ENCODE data around the gene FMO3.

The FMO3 gene

DNA sequence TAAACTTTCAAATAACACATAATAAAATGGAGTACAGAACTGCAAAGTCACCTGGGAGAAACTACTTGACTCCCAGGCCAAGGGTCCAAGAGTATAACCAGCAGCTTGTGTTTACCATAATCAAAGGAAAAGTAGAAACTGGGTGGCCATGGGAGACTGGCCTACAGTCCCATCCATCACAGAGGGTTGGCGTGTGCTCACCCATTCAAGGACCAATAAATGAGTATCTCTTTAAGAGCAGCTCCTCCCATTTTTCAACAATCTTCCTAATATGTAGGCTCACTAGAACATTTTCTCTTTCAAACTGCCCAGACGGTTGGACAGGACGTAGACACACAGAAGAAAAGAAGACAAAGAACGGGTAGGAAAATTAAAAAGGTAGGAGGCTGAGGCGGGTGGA lies at the start of gene FMO3:
FMO3 (plus strand) TSS at position 302 of the 400 bp plus-strand sequence. CDS start 1,754 bp downstream, outside the sequence.
- no peaks in the 10 kb centered on the region for H3K27me3 ChIP-seq
- H3K9ac ChIP-seq, result no peak within 1 kb of the TSS
- H3K4me3 ChIP-seq, result no peak within 1 kb of the TSS
- H3K9me3 ChIP-seq (replicated peaks in 1 of 11), result no peaks in the 10 kb centered on the region
- H3K4me1 ChIP-seq, result no peaks in the 10 kb centered on the region
- no peaks in the 10 kb centered on the region for H3K36me3 ChIP-seq
- no peaks in the 10 kb centered on the region for H4K20me1 ChIP-seq
- no peak within 1 kb of the TSS for H3K4me2 ChIP-seq
- no peak within 1 kb of the TSS for H3K27ac ChIP-seq
- TF ChIP-seq Cebpa-rat (IDR thresholded peaks at IDR 0.05), result no peak

DNA sequence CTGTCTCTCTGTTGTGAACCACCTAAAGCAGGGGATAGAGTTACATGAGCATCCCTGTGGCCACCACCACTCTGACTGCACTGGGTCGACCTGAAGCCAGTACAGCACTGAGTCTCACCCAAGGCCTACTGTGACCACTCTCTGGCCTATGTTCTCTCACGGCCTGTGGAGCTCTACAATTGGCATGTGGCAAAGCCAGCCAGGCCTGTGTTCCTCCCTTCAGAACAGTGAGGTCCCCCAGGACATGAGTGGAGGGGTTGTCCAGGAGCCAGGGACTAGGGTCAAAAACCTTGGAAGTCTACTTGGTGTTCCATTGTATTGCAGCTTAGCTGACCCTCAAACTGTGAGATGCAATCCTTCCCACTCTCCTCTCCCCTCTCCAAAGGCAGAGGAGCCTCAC lies 42.7 kb upstream of the FMO3 start:
- Histone ChIP-seq H3K4me3 (no peak overlapping the region), H3K4me1 (no peaks in the 10 kb centered on the region), H3K9ac (no peak overlapping the region), H3K9me3 (replicated peaks in 1 of 11) (peaks cover 9 to 34% (median 21%) of the 10 kb centered on the region in 11 experiments; a peak in 20 of 22 replicates), H3K27me3 (no peaks in the 10 kb centered on the region), H4K20me1 (no peaks in the 10 kb centered on the region), H3K4me2 (no peak overlapping the region), H3K27ac (no peak overlapping the region), H3K36me3 (no peaks in the 10 kb centered on the region)
- no peak for TF ChIP-seq Cebpa-rat (IDR thresholded peaks at IDR 0.05)

DNA sequence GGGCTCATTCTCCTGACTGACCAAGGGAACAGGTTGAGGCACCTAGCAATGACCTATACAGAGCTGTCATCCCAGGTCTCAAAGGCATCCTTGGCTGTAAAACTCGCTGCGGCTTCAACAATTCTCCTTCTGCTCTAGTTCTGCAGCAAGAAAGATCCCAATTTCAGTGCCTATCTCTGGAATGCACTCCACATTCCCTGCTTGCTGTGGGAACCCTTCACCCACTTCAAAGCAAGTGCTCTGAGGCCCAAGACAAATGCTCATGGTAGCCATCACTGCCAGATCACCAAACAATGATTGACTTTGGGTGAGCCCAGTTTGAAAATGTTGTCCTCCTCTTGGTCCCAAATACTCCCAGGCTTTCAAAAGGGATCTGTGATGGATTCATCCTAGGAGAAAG lies 37.7 kb upstream of the FMO3 start:
- Histone ChIP-seq H3K36me3 (no peaks in the 10 kb centered on the region), H4K20me1 (no peaks in the 10 kb centered on the region), H3K4me3 (no peak overlapping the region), H3K27ac (no peak overlapping the region), H3K27me3 (no peaks in the 10 kb centered on the region), H3K9me3 (replicated peaks in 1 of 11) (peaks cover 0 to 15% (median 7%) of the 10 kb centered on the region in 11 experiments; a peak in 11 of 22 replicates), H3K9ac (no peak overlapping the region), H3K4me2 (no peak overlapping the region), H3K4me1 (peaks cover 0 to 7% (median 0%) of the 10 kb centered on the region in 10 experiments; a peak in 1 of 20 replicates)
- TF ChIP-seq Cebpa-rat (IDR thresholded peaks at IDR 0.05), result no peak

DNA sequence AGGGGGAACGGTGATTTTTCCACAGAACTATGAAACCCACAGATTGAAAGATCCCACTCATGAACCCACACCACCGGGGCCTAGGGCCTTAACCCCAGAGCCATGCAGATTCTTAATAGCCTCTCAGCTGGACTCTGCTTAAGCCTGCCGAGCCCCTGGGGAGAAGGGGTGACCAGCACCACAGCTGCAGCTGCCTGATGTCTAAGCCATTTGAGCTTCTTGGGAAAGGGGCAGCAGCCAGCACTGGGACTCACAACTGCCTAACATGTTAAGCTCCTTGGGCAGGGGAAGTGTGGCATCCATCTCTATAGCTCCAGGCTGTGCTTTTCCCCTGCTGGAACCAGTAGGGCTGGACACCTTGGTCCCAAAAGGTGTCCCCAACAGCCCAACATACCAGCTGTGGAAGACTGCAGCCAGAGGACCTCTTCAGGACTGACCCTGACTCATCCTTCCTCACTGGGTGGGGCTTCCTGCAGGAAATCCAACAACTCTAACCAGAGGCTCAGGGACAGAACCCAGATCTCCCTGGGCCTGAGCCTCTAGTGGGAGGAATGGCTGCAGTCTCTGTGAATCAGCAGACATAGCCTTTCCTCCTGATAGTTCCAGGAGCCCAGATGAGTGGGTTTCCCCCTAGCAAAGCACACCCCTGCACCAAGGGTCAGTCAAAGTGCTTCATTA lies 34.6 kb upstream of the FMO3 start:
- Histone ChIP-seq H3K4me3 (no peak overlapping the region), H3K27me3 (no peaks in the 10 kb centered on the region), H3K9ac (no peak overlapping the region), H4K20me1 (no peaks in the 10 kb centered on the region), H3K36me3 (no peaks in the 10 kb centered on the region), H3K9me3 (replicated peaks in 1 of 11) (peaks cover 0 to 5% (median 0%) of the 10 kb centered on the region in 11 experiments; a peak in 2 of 22 replicates), H3K4me2 (peak overlapping the region in 2 of 11 experiments; percentile 4 to 18; a peak in 3 of 22 replicates), H3K4me1 (peaks cover 0 to 7% (median 0%) of the 10 kb centered on the region in 10 experiments; a peak in 1 of 20 replicates), H3K27ac (no peak overlapping the region)
- no peak for TF ChIP-seq Cebpa-rat (IDR thresholded peaks at IDR 0.05)

DNA sequence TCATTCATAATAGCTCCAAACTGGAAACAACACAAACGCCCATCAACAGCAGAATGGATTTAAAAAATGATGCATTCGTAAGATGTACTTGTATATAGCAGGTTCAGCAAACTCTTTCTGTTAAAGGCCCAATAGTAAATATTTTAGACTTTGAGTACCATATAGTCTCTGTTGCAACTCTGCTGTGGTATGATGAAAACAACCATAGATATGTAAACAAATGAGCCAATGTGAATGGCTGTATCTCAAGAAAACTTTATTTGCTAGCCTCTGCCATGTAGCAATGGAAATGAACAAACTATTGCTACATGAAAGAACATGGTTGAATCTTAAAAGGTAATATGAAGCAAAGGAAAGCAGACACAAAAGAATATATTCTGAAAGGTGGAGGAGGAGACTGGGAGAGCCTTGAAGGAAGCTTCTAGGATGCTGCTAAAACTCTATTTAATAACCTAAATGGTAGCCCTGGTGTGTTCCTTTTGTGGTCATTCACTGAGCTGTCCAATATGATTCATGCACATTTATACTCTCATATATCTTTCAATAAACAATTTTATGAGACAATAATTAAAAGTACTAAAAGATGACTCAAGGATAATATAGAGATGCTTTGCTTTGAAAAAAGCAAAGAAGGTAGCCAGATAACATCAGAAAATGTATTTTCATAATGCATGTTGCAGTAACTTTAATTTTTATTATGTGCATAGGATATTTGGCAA lies 29.1 kb upstream of the FMO3 start:
- Histone ChIP-seq H3K4me3 (no peak overlapping the region), H3K4me1 (peaks cover 0 to under 1% (median 0%) of the 10 kb centered on the region in 10 experiments; a peak in 1 of 20 replicates), H3K27me3 (no peaks in the 10 kb centered on the region), H3K36me3 (no peaks in the 10 kb centered on the region), H3K27ac (no peak overlapping the region), H4K20me1 (no peaks in the 10 kb centered on the region), H3K4me2 (no peak overlapping the region), H3K9me3 (replicated peaks in 1 of 11) (0 out of 22 replicates have a peak, but pooled peaks cover 0 to under 1% (median 0%) of the 10 kb centered on the region in 11 experiments), H3K9ac (no peak overlapping the region)
- TF ChIP-seq Cebpa-rat (IDR thresholded peaks at IDR 0.05), result no peak

DNA sequence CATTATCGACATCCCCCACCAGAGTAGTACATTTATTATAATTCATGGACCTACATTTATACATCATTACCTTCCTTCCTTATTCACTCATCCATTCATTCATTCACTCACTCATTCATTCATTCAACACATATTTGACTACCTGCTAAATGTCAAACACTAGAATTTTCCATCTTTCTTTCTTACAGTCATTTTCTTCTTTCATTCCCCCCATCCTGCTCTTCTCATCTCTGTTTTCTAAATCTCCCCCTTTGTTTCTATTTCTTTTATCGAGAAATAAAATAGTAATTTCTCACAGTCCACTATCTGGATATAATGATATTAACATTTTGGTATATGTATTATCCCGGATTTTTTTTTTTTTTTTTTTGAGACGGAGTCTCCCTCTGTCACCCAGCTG lies 27.8 kb upstream of the FMO3 start:
- no peak overlapping the region for H3K27ac ChIP-seq
- no peak overlapping the region for H3K9ac ChIP-seq
- H3K9me3 ChIP-seq (replicated peaks in 1 of 11), result no peaks in the 10 kb centered on the region
- H3K36me3 ChIP-seq, result no peaks in the 10 kb centered on the region
- no peaks in the 10 kb centered on the region for H4K20me1 ChIP-seq
- TF ChIP-seq Cebpa-rat (IDR thresholded peaks at IDR 0.05), result no peak
- no peaks in the 10 kb centered on the region for H3K4me1 ChIP-seq
- no peak overlapping the region for H3K4me2 ChIP-seq
- no peak overlapping the region for H3K4me3 ChIP-seq
- H3K27me3 ChIP-seq, result no peaks in the 10 kb centered on the region

DNA sequence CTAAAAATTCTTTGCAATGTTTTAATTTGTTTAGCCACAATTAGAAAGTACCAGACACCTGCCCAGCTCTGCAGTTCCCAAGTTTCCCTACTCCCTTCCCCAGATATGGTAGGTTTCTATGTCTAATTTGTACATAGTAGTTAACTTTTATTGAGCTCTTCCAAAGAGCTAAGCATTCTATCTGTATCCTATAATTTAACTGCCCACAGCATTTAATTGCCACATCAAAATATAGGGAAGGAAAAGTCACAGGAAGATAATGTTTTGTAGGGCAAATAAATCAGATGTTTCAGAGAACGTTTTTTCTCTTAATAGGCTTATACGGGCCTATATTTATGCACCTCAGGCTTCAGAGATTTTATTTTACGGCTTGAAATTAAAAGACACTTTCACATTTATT lies 15.7 kb upstream of the FMO3 start:
- H3K36me3 ChIP-seq, result no peaks in the 10 kb centered on the region
- H3K4me2 ChIP-seq, result no peak overlapping the region
- no peak overlapping the region for H3K4me3 ChIP-seq
- no peaks in the 10 kb centered on the region for H3K27me3 ChIP-seq
- no peaks in the 10 kb centered on the region for H3K4me1 ChIP-seq
- H3K27ac ChIP-seq, result no peak overlapping the region
- no peaks in the 10 kb centered on the region for H4K20me1 ChIP-seq
- no peak overlapping the region for H3K9ac ChIP-seq
- no peaks in the 10 kb centered on the region; a peak in 1 of 22 replicates for H3K9me3 ChIP-seq (replicated peaks in 1 of 11)
- no peak for TF ChIP-seq Cebpa-rat (IDR thresholded peaks at IDR 0.05)

DNA sequence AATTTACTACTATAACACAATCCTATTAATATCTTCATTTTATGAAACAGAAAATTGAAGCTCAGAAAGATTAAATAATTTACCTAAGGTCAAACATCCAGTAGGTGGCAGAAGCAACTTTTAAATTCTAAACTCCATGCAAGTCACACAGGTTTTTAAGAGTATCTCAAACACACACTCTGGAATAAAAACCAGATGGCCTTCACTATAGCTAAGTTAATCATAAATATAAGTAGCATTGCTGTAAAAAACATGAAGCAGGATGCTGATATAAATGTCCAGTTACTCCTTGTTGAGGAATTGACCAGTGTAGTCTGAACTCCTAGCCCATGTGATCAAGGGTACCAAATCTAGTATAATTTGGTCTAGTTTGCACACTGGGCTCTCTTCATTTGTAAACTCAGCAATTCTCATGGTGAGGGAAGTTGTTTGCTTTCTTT lies 9.4 kb upstream of the FMO3 start:
- no peaks in the 10 kb centered on the region for H3K36me3 ChIP-seq
- H3K9me3 ChIP-seq (replicated peaks in 1 of 11), result no peaks in the 10 kb centered on the region; a peak in 1 of 22 replicates
- H3K9ac ChIP-seq, result no peak overlapping the region
- no peaks in the 10 kb centered on the region for H3K4me1 ChIP-seq
- no peak overlapping the region for H3K4me2 ChIP-seq
- H3K27ac ChIP-seq, result no peak overlapping the region
- no peaks in the 10 kb centered on the region for H3K27me3 ChIP-seq
- H4K20me1 ChIP-seq, result no peaks in the 10 kb centered on the region
- TF ChIP-seq Cebpa-rat (IDR thresholded peaks at IDR 0.05), result no peak
- no peak overlapping the region for H3K4me3 ChIP-seq

DNA sequence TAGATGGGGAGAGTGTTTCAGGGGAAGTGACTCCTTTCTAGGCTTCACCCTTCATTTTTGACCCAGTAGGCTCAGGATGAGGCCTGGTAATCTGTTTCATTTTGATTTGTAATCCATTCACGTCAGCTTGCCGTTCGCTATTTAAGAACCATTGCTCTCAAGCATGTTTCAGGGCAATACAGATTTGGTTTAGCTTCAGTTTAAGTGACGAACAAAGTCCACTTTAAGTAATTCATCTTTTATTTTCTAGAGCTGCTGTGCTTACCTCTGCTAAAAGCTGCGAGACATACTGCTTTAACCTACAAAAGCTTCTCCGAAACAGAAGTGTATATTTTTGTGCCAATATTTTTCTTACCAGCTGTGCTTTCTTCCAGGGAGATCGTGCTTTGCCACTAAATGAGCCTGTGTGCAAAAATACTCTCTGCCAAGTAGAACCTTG lies 8.9 kb upstream of the FMO3 start:
- H3K27me3 ChIP-seq, result no peaks in the 10 kb centered on the region
- TF ChIP-seq Cebpa-rat (IDR thresholded peaks at IDR 0.05), result no peak
- no peaks in the 10 kb centered on the region; a peak in 1 of 22 replicates for H3K9me3 ChIP-seq (replicated peaks in 1 of 11)
- no peak overlapping the region for H3K9ac ChIP-seq
- no peaks in the 10 kb centered on the region for H3K4me1 ChIP-seq
- H3K27ac ChIP-seq, result no peak overlapping the region
- H4K20me1 ChIP-seq, result no peaks in the 10 kb centered on the region
- no peak overlapping the region for H3K4me2 ChIP-seq
- no peaks in the 10 kb centered on the region for H3K36me3 ChIP-seq
- no peak overlapping the region for H3K4me3 ChIP-seq
